Mucosa of descending colon (tissue), 3 donors: Measurements from ENCODE around the gene LTN1. TPM values are rescaled to one million over a fixed set of nuclear protein-coding genes. Genes with fewer than 3 reads are reported as not detected.

Experiments
- ATAC-seq: fragments of 200-7000 bp; cut with Tn5 transposase; one replicate; pipeline ENCODE4 v1.9.1; 2020; ENCODE audit warnings: mild to moderate bottlenecking, moderate library complexity
- DNase-seq, 3 donors: peaks; one replicate each; pipeline ENCODE4 v3.0.0-alpha.2; 2020
- H3K36me3 ChIP-seq: fragments of 200-600 bp; one replicate; pipeline ENCODE4 v1.8.0; 2021; ENCODE audit warnings: low read depth, mild to moderate bottlenecking
- H3K4me1 ChIP-seq: fragments of 200-600 bp; one replicate; pipeline ENCODE4 v1.8.0; 2021; ENCODE audit warnings: low read depth, mild to moderate bottlenecking
- H3K4me3 ChIP-seq: fragments of 200-600 bp; one replicate; pipeline ENCODE4 v1.8.0; 2021; ENCODE audit warnings: mild to moderate bottlenecking
- H3K9me3 ChIP-seq: fragments of 200-600 bp; one replicate; pipeline ENCODE4 v1.8.0; 2021; ENCODE audit warnings: mild to moderate bottlenecking
- intact Hi-C, 2 donors: fragments of 100-400 bp; cut with DNase I in 1 of 2; cut with micrococcal nuclease in 1 of 2; formaldehyde crosslinking; loops; one replicate each; pipeline versions ENCODE4 v1.11.0 to v1.11.1; 2022; cut with DNase I, micrococcal nuclease
- total RNA-seq, 3 donors: library from RNA; stranded (reverse); fragmentation: NEBNext Ultra II Directional in 2 of 3; extraction: Animal tissue kit (Norgen Biotek cat#: 25700) in 2 of 3; gene quantifications; one replicate each; pipeline versions ENCODE4 v1.2.1 to v1.2.4, GENCODE V29; 2021 to 2023
- TF ChIP-seq, protein P1 (sequence below): fragments of 200-600 bp; IDR thresholded peaks from one replicate; pipeline ENCODE4 v1.8.0; 2022; ENCODE audit warnings: antibody characterized with exemption, mild to moderate bottlenecking
- donor health status: DM: no; HTN: no; CAD: no; lungs with moderate emphysema.
- donor health status: DM: no; HTN: no; CAD: no.
- donor health status: DM: no; HTN: yes; CAD: no.

LTN1 gene
- total RNA-seq, 3 donors from 2014 or later = 24.5 to 32.7 (median 30.9) TPM

DNA sequence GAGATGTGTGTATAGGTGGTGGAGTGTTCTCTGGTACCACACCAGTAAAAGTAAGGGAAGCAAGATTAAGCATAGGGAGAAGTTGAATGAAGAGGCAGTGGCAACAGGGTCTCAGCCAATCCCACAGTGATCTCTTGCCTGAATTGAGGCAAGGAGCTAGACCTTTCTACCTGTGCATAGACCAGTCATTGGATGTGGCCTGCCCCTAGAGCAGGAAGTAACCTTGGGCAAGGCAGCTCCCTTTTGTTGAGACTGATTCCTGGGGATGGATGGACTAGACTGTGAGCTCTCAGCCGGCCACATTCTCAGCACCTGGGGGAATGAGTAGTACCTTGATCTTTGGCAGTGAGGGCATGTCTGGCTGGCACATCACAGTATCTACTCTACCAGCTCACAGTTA lies 38.2 kb upstream of the LTN1 start:
- TF ChIP-seq, protein P1, sequence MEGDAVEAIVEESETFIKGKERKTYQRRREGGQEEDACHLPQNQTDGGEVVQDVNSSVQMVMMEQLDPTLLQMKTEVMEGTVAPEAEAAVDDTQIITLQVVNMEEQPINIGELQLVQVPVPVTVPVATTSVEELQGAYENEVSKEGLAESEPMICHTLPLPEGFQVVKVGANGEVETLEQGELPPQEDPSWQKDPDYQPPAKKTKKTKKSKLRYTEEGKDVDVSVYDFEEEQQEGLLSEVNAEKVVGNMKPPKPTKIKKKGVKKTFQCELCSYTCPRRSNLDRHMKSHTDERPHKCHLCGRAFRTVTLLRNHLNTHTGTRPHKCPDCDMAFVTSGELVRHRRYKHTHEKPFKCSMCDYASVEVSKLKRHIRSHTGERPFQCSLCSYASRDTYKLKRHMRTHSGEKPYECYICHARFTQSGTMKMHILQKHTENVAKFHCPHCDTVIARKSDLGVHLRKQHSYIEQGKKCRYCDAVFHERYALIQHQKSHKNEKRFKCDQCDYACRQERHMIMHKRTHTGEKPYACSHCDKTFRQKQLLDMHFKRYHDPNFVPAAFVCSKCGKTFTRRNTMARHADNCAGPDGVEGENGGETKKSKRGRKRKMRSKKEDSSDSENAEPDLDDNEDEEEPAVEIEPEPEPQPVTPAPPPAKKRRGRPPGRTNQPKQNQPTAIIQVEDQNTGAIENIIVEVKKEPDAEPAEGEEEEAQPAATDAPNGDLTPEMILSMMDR = no peak
- intact Hi-C loops = no loop called here
- ATAC-seq (no peak), DNase-seq (no peak)
- Histone ChIP-seq H3K4me3 (no peak overlapping the region), H3K9me3 (no peaks in the 10 kb centered on the region), H3K36me3 (no peaks in the 10 kb centered on the region), H3K4me1 (peaks cover 9% of the 10 kb centered on the region)

DNA sequence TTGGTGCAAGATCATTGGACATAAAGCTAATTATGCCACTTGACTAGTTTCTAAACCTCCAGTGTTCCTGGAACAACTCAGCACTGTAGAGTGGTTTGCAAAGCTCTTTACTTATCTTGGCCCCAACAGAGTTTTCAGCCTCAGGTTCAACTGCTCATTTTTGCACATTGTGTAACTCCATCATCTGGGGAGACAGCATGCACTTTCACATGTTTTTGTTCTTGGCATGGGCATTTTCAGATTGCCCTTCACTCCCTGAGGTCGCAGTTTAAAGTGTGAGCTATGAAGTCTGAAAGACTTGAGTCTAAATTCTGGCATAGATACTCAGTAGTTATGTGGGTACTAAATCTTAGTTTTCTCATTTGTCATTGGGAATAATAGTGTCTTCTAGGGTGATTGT lies 36.8 kb upstream of the LTN1 start:
- no peak for DNase-seq
- Histone ChIP-seq H3K9me3 (no peaks in the 10 kb centered on the region), H3K4me1 (peaks cover 16% of the 10 kb centered on the region), H3K4me3 (no peak overlapping the region), H3K36me3 (no peaks in the 10 kb centered on the region)
- no peak for ATAC-seq
- intact Hi-C loops = no loop called here
- TF ChIP-seq, protein P1 = no peak

GRCh38 chr21:29025328-29025713 lies 32.6 kb upstream of the LTN1 start:
- H3K4me3 ChIP-seq = peak overlapping the region; percentile 65
- intact Hi-C loops = no loop called here
- H3K9me3 ChIP-seq = no peaks in the 10 kb centered on the region
- no peaks in the 10 kb centered on the region for H3K36me3 ChIP-seq
- peak; percentile 24 for ATAC-seq
- TF ChIP-seq, protein P1 = no peak
- no peak for DNase-seq
- peaks cover 16% of the 10 kb centered on the region for H3K4me1 ChIP-seq

GRCh38 chr21:29024474-29025327 lies 32.0 kb upstream of the LTN1 start, which contains the start of gene USP16:
USP16 (plus strand) TSS chr21:29024668; CDS start chr21:29027914, 3,246 bp downstream.
- DNase-seq = peak; percentile 95 to 97 (median 95)
- intact Hi-C loops = no loop called here
- H3K36me3 ChIP-seq = no peaks in the 10 kb centered on the region
- TF ChIP-seq, protein P1 = peak; percentile 31
- peak within 1 kb of the TSS; percentile 65 for H3K4me3 ChIP-seq
- H3K4me1 ChIP-seq = peaks cover 16% of the 10 kb centered on the region
- H3K9me3 ChIP-seq = no peaks in the 10 kb centered on the region
- ATAC-seq = peak; percentile 97

GRCh38 chr21:29022166-29022565 lies 29.5 kb upstream of the LTN1 start:
- peaks cover 25% of the 10 kb centered on the region for H3K4me1 ChIP-seq

More at GRCh38 chr21:29022166-29022565, 29.5 kb upstream of the LTN1 start:
- Histone ChIP-seq H3K9me3 (no peaks in the 10 kb centered on the region), H3K4me3 (no peak overlapping the region), H3K36me3 (no peaks in the 10 kb centered on the region)
- intact Hi-C loops = no loop called here
- TF ChIP-seq, protein P1 = no peak
- DNase-seq (no peak), ATAC-seq (no peak)
